ENCODE data around the gene ASAP2. TPM values are rescaled to one million over a fixed set of nuclear protein-coding genes. Genes with fewer than 3 reads are reported as not detected.

The ASAP2 gene
- 44.0 and 49.9 TPM in 2 replicates for total RNA-seq

DNA sequence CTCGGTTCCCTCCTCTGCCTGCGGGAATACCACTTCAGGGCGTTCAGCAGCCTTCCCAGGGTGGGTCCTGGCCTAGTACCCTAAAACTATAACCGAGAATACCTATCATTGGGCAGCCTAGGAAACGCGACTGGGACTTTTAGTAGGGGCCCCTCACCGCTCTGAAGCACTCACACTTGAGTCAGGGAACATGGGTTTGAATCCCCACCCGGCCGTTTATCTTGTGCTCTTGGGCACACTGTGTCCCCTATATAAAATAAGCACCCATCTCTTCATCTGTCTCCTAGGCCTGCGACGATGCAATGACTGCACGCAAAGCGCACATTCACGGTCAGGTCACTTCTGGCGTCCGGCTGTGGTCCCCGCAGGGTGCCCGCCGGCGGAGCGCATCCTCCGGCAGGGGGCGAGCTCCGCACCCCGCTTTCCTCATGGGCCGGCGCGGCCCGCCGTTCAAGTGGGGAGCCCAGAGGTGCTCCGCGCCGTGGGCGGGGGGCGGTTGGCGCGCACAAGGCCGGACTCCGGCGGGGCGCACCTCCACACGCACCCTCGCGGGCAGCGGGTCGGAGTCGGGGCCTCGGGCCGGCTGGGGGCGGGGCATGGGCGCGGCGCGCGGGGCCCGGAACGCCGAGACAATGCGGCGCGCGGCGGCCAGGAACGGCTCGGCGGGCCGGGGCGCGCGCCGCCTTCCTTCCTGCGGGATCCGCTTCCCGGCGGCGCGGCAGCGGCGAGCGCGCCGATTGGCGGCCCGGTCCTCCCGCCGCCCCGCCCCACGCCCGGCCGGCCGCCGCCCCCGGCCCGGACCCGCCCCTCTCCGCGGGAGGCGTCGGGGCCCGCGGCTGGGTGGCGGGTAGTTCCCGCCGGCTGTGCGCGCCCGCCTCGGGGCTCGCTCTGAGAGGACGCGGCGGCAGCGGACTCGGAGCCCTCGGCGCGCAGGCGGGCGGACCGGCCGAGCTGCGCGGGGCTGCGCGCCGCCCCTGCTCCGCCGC lies at the start of gene ASAP2:
Gene ASAP2 (plus strand): TSS at position 850 of the 986 bp plus-strand sequence. CDS start 293 bp downstream, outside the sequence.
- no peak for DNase-seq (ENCODE audit: low read depth, low spot score)

DNA sequence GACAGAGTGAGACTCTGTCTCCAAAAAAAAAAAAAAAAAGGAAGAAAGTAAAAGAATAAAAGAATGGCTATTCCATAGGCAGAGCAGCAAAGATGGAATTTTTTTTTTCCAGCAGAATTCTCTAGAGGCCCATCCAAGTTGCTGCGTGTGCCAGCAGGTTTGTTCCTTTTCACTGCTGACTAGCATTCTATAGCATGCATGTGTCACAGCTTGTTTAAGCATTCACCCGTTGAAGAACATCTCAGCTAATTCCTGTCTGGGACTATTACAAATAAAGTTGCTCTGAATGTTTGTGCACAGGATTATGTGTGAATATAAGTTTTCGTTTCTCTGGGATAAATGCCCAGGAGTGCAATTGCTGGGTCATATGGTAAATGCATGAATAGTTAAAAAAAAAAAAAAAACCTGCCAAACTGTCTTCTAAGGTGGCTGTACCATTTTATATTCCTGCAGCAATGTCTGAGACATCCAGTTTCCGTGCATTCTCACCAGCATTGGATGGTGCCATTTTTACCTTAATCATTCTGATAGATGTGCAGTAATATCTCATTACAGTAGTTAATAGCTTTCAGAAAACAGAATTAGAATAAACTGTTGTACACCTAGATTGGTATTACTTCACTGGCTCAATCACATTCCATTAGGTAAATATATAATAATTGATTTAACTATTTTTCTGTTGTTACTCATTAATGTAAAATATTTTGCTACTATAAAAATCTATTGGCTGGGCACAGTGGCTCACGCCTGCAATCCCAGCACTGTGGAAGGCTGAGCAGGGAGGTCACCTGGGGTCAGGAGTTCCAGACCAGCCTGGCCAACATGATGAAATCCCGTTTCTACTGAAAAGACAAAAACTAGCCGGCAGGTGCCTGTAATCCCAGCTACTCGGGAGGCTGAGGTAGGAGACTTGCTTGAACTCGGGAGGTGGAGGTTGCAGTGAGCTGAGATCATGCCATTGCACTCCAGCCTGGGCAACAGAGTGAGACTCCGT lies 47.5 kb upstream of the ASAP2 start:
- no peak for DNase-seq (ENCODE audit: low read depth, low spot score)

DNA sequence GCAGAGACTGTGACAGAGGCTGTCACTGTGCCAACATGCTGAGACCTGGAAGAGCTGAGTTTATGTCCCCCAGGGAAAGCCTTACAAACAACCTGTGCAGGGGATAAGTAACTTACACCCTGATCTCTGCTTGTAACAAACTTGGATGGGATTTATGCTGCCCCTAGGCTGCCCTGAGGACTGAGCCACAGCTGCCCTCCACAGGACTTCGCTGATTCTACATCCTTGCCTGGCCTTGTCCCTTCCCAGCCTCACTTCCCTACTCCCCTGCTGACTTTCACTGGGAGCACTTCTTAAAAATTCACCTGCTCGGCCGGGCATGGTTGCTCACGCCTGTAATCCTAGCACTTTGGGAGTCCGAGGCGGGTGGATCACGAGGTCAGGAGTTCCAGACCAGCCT lies 45.9 kb upstream of the ASAP2 start:
- no peak for DNase-seq (ENCODE audit: low read depth, low spot score)

DNA sequence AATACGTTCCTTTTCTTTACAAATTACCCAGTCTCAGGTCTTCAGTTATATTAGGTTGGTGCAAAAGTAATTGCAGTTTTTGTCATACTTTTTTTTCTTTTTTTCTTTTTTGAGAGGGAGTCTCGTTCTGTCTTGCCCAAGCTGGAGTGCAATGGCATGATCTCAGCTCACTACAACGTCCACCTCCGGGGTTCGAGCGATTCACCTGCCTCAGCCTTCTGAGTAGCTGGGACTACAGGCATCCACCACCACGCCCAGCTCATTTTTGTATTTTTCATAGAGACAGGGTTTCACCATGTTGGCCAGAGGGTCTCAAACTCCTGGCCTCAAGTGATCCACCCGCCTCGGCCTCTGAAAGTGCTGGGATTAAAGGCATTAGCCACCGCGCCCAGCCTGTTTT lies 43.8 kb upstream of the ASAP2 start:
- no peak for DNase-seq (ENCODE audit: low read depth, low spot score)

DNA sequence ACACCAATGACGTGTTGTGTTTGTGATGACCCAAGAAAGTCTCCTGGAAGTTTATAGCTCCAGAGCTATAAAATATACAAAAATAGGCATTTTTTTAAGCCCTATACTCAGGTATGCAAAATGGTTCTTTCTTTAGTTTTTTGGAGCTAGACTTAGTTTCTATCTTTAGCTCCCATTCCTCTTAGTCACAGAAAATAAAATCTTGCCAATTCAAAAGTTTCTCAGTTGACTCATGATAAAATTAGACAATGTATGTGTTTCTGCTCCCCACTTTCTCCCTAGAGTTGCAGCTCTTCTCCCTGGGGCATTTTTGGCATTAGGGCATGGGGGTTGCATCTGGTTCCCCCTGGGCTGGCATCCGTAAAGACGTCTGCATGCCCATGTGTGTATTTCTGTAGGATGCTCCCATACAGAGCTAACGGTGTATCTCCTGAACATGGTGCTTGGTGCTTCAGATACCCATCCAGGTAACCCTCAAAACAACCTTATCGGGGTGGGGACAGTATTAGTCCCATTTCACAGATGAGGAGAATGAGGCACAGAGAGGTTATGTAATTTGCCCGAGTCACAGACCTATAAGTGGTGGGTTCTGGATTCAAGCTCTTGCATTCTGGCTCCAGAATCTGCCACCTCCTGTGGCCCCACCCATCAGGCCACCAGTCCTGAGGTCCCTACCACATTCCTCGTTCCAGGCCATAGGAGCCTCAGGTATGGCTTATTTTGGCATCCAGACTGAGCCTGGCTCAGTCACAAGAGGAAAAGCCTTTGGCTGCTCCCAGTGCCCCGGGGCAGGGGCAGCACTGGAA lies 43.1 kb upstream of the ASAP2 start:
- no peak for DNase-seq (ENCODE audit: low read depth, low spot score)

DNA sequence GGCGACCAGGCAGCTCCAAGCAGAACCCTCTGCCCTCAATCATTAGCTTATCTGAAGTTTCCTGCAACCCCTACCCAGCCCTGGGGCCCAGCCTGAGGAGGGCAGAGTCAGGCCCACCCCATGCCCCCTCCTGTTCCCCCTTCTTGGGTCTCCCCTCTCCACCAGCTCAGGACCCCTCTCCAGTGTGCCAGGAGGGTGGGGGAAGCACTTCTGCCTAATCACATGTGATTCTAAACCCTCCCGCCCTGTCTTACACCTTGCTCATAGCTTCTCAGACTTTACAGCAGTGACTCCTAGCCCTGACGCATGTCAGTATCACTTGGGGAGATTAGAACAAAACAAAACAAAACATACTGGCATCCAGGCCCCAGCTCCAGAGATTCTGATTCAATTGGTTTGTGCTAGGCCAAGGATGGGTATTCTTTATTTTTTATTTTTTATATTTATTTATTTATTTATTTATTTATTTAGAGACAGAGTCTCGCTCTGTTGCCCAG lies 42.5 kb upstream of the ASAP2 start:
- DNase-seq (ENCODE audit: low read depth, low spot score), result no peak

DNA sequence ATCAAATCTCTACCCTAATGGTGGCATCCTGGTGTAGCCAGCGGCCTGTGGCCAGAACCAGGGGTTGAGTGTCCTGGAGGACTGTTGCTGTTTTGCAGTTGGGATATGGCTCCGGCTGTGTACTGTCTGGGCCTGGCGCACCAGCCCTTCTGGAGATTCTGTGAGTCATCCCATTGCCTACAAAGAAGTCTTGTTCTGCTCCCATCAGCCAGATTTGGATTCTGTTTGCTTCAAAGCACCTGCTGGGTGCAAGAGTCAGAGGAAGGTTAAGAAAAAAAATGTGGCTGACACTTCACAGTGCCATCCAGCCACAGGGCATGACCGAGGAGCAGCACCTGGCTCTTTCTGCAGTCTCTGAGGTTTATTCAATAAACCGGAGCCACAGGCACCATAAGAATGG lies 41.0 kb upstream of the ASAP2 start:
- no peak for DNase-seq (ENCODE audit: low read depth, low spot score)

DNA sequence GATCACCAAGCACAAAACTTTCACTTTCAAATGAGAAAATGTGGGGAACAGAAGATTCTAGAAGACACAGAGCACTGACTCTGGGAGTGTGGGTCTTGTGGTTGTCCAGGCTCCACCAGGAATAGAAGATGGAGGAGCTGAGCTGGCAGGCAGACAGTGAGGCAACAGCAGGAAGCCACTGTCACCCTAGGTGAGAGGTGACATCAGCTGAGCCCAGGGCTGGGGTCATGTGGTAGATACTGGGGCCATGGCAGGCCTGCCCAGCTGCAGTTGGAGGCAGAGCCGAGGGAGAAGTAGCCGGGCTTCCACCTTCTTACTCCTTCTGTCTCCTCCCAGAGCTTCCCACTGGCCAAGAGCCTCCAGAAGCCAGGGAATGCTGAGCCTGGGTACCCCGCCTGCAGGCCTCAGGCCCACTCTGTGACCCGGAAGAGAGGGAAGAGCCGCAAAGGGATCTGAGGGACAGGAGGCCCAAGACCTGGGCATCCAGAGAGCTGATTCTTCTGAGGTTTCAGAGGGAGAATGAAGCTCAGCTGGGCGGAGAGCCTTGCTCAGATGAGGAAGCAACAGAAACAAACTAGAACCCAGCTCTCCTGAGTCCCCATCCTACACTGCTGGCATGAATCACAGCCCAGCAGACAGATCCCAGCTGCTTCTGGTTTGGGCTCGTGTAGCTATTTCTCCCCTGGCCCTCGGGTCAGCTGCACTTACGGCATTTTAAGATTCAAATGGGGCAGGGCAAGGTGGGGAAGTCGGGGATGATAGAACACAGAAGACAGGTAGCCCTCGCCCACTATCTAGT lies 39.8 kb upstream of the ASAP2 start:
- DNase-seq (ENCODE audit: low read depth, low spot score), result no peak

DNA sequence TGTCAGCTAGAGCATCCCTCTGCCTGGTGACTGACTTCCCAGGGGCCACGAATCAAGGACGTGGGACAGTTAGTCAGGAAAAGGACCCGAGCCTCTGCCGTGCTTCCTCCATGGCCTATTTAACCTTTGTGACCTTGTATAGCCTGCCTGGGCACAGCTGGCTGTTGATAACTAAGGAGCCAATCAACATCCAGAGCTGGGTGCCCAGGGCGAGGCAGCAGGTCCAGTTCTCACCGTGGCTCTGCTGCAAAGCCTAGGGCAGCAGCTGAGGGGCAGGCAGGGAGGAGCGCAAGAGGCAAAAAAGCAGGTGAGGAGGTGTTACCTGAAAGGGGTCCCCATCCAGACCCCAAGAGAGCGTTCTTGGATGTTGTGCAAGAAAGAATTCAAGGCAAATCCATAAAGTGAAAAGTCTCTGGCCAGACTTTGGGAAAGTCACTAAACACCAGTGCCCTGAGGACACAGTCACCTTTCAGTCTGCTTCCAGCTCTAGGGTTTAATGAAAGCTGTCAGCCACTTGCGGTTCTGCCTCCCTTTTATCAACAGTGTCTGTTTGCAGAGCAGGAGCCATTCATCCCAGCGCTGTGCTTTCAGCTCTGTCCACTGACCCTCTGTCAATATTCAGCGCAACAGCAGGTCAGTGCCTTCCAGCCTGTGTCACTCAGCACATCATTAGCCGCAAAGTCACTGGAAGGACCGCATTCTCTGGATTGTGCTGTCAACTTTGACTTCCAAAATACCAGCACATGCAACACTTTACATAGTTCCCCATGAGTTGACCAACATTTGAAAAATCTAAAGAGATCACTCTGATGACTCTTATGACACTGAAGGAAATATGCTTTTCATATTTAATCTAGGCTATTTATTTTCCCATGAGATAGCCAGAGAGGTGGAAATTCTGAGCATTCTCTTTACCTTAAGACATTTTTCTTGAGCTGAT lies 38.6 kb upstream of the ASAP2 start:
- no peak for DNase-seq (ENCODE audit: low read depth, low spot score)

DNA sequence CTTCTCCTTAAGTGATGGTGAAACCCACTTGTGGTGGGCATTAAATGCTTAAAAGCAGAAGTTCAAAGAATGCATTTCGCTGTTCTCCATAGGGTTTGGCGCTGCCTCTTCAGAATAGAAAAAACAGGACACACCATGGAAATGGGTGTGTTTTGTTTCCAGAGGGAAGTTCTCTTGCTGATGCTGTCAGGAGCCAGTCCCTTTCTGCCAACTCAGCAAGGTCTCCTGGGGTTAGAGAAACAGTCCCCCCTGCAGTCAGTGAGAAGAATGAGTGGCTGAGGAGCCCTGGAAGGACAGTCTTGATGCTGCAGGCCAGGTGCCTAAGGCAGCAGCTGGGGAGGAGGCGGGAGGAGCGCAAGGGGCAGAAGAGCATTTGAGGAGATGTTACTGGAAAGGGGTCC lies 37.8 kb upstream of the ASAP2 start:
- no peak for DNase-seq (ENCODE audit: low read depth, low spot score)

DNA sequence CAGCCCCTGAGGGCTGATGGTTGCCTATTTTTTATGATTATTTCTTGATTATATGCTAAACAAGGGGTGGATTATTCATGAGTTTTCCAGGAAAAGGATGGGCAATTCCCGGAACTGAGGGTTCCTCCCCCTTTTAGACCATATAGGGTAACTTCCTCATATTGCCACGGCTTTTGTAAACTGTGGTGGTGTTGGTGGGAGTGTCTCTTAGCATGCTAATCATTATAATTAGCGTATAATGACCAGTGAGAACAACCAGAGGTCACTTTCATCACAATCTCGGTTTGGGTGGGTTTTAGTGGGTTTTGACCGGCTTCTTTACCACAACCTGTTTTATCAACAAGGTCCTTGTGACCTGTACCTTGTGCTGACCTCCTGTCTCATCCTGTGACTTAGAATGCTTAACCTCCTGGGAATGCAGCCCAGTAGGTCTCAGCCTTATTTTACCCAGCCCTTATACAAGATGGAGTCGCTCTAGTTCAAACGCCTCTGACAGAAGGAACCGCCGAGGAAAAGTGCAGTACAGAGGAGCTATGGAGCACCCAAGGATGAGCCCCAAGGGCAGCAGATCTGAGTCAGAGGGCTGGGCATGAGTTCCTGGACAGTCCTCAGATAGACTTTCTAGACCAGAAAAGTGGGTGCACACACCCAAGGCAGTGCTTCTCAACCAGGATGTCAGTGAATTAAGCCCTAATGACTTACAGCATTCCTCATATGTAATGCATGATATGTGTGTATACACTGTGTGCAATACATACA lies 37.1 kb upstream of the ASAP2 start:
- DNase-seq (ENCODE audit: low read depth, low spot score), result no peak

DNA sequence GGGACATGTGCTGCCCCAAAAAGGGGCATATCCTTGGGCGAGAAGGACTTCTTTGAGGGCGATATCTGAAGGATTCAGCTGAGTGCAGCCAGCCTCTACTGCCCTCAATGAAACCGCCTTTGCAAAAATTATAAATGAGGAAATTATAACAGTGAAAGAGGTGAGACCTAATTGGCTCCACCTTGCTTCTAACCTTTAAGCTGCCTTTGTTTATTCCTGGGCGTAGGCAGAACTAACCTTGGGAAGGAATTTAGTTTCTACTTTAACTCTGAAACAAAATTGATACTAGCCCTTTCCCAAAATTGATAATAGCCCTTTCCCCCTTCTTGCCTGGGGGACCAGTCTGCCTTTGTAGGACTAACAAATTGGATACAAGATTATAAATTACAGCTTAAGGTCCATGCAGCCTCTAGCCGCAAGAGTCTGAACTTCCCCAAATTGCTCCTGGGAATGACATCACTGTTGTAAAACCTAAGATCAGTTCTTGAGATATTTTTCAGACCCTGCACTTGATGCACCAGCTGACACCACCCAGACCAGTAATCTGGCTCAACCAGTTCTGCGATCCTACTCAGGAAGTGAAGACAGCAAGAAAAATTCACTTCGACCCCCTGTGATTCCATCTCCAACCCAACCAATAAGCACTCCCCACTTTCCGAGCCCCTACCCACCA lies 36.0 kb upstream of the ASAP2 start:
- DNase-seq (ENCODE audit: low read depth, low spot score), result no peak

DNA sequence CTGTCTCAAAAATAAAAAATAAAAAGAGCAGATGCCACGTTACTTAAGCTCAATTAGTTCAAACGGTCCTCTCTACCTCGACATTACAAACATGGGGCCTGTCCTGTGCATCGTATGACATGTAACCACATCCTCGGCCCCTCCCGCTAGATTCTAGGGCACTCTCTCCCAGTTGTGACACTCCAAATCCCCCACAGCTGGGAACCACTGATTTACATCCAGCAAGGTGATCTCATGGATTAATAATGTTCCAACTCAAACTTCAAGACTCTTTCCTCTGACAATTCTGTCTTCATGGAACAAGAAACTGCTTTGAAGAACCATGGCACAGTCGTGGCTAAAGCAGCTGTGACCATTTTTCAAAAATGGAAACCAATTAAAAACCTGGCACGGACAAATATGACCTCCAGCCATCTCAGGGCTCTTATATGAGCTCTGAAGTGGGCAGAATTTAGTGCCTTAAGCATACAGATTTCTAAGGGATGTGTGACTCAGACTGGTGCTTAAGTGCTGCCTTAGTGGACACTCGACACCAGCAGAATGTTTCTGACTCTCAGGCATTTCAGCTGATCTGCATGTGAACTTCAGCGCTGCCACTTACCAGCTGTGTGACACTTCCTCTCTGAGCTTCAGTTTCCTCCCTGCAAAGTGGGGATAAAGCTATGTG lies 31.7 kb upstream of the ASAP2 start:
- DNase-seq (ENCODE audit: low read depth, low spot score), result peak; percentile 20

DNA sequence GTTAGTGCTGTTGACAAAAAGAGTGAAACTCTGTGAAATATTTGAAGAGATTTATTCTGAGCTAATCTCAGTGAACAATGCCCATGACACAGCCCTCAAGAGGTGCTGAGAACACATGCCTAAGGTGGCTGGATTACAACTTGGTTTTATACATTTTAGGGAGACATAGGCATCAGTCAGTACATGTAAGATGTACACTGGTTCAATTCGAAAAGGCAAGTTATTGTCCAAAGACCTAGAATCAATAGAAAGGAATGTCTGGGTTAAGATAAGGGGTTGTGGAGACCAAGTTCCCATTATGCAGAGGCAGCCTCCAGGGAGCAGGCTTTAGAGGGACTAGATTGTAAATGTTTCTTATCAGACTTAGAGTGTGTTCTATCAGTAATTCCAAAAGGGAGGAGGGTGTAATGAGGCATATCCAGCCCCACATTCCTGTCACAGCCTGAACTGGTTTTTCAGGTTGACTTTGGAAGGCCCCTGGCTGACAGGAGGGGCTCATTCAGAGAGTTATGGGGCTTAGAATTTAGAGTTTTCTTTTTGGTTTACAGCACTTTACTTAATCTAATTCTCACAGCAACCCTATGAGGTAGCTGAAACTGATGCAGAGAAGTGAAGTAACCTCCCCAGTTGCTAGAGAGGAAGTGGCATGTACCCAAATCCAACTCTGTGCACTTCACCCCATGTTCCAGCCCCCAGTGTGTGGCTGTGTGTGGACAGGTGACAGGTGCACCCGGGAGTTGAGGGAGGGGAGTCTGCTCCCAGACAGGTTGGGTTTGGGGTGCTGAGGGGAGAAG lies 28.3 kb upstream of the ASAP2 start:
- DNase-seq (ENCODE audit: low read depth, low spot score), result no peak

DNA sequence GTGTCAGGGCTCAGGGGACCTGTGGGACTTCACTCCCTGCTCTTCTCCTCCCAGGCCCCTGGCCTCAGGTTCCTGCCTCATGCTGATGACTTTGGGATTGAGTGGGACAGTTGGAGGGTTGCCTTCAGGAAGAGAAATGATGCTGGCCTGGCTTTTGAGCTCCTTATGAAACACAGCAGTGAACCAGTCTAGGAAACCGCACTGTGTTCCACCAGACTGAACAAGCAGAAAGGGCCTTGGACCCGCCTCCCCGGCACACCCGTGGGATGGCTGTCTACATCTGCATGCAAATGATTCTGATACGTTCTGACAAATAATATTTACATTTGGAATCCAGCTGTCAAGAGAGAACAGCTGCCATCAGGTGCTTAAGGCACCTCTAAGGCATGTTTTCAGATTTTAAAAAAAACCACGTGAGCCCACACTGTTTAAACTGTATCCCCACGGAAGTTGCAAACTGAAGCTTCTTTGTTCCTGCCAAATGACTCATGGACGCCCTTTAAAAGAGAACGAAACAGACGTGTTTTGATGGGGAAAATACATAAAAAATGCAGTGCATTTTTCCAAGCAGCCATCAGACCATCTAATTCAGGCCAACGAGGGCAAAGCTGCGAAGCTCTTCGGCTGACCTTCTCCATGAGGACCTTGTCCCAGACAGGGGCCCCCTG lies 27.6 kb upstream of the ASAP2 start:
- no peak for DNase-seq (ENCODE audit: low read depth, low spot score)
